HFFc6 (cell line): ENCODE measurements around the gene SIGLEC9. TPM values are rescaled to one million over a fixed set of nuclear protein-coding genes. Genes with fewer than 3 reads are reported as not detected.

Experiments
- DNase-seq: peaks from one replicate; pipeline ENCODE4 v3.0.0-alpha.2; 2018
- H3K27ac Mint-ChIP-seq: 2 replicates; pipeline ENCODE4 v1.8.0; 2020; ENCODE audit warnings: mild to moderate bottlenecking, mixed read lengths
- H3K27me3 Mint-ChIP-seq: 2 replicates; pipeline ENCODE4 v1.8.0; 2021; ENCODE audit warnings: mild to moderate bottlenecking, moderate library complexity, mixed read lengths; ENCODE audit not compliant: insufficient read depth
- H3K36me3 Mint-ChIP-seq: 2 replicates; pipeline ENCODE4 v1.8.0; 2021; ENCODE audit warnings: low read depth, mixed read lengths
- H3K4me1 Mint-ChIP-seq: 2 replicates; pipeline ENCODE4 v1.8.0; 2020; ENCODE audit warnings: low read depth, mixed read lengths
- H3K4me3 Mint-ChIP-seq: 2 replicates; pipeline ENCODE4 v1.8.0; 2020; ENCODE audit warnings: mild to moderate bottlenecking, moderate library complexity, mixed read lengths
- H3K9me3 Mint-ChIP-seq: 2 replicates; pipeline ENCODE4 v1.8.0; 2020; ENCODE audit warnings: mild to moderate bottlenecking, mixed read lengths
- CTCF ChIP-seq: fragments of 200-600 bp; sonication (generic); IDR thresholded peaks from 2 replicates; pipeline ENCODE4 v1.5.0; 2021; ENCODE audit warnings: antibody characterized with exemption, mild to moderate bottlenecking
- total RNA-seq, 6 experiments: library from RNA; stranded (reverse); fragmentation: NEBNext Ultra II Directional; extraction: Animal tissue kit (Norgen Biotek cat#: 25700); gene quantifications; 2 replicates in 1 of 6; 3 replicates in 5 of 6; pipeline ENCODE4 v1.2.3, GENCODE V29; 2021

SIGLEC9 gene
- total RNA-seq, 6 experiments from 2014 or later: not detected

GRCh38 chr19:51116736-51117286 is 7.9 kb upstream of the SIGLEC9 start:
- Mint-ChIP-seq H3K4me3 (no peak overlapping the region), H3K36me3 (no peaks in the 10 kb centered on the region), H3K4me1 (peaks cover 6% of the 10 kb centered on the region; the same call in 1 of the 2 replicates), H3K27me3 (peaks cover 28% of the 10 kb centered on the region), H3K9me3 (peaks cover 1% of the 10 kb centered on the region; the same call in 1 of the 2 replicates), H3K27ac (no peak overlapping the region)
- TF ChIP-seq CTCF: no peak
- DNase-seq: no peak

GRCh38 chr19:51119101-51119500 is 5.6 kb upstream of the SIGLEC9 start:
- Mint-ChIP-seq H3K27me3 (peaks cover 30% of the 10 kb centered on the region), H3K36me3 (no peaks in the 10 kb centered on the region), H3K9me3 (peaks cover 4% of the 10 kb centered on the region; the same call in 1 of the 2 replicates), H3K27ac (no peak overlapping the region), H3K4me1 (peaks cover 6% of the 10 kb centered on the region; the same call in 1 of the 2 replicates), H3K4me3 (no peak overlapping the region)
- no peak for TF ChIP-seq CTCF
- no peak for DNase-seq

GRCh38 chr19:51119611-51120010 is 5.1 kb upstream of the SIGLEC9 start:
- Mint-ChIP-seq H3K27ac (no peak overlapping the region), H3K36me3 (no peaks in the 10 kb centered on the region), H3K27me3 (peaks cover 31% of the 10 kb centered on the region), H3K4me1 (peaks cover 6% of the 10 kb centered on the region; the same call in 1 of the 2 replicates), H3K9me3 (peaks cover 4% of the 10 kb centered on the region; the same call in 1 of the 2 replicates), H3K4me3 (no peak overlapping the region)
- DNase-seq: no peak
- TF ChIP-seq CTCF: no peak

- peaks cover 6% of the 10 kb centered on the region; the same call in 1 of the 2 replicates for H3K4me1 Mint-ChIP-seq
- peaks cover 4% of the 10 kb centered on the region; the same call in 1 of the 2 replicates for H3K9me3 Mint-ChIP-seq
- no peak overlapping the region for H3K4me3 Mint-ChIP-seq
- no peak for TF ChIP-seq CTCF
- H3K27ac Mint-ChIP-seq: no peak overlapping the region
- no peaks in the 10 kb centered on the region for H3K36me3 Mint-ChIP-seq
- peaks cover 28% of the 10 kb centered on the region for H3K27me3 Mint-ChIP-seq
- no peak for DNase-seq
Observed at GRCh38 chr19:51120160-51120559, 4.5 kb upstream of the SIGLEC9 start.

- no peak overlapping the region for H3K27ac Mint-ChIP-seq
Observed at GRCh38 chr19:51121257-51121656, 3.4 kb upstream of the SIGLEC9 start.

More at GRCh38 chr19:51121257-51121656, 3.4 kb upstream of the SIGLEC9 start:
- H3K9me3 Mint-ChIP-seq: peaks cover 4% of the 10 kb centered on the region; the same call in 1 of the 2 replicates
- peaks cover 6% of the 10 kb centered on the region; the same call in 1 of the 2 replicates for H3K4me1 Mint-ChIP-seq
- H3K36me3 Mint-ChIP-seq: no peaks in the 10 kb centered on the region
- no peak for TF ChIP-seq CTCF
- no peak for DNase-seq
- H3K4me3 Mint-ChIP-seq: no peak overlapping the region
- H3K27me3 Mint-ChIP-seq: peaks cover 24% of the 10 kb centered on the region
